Left lung (tissue), 10 donors: ENCODE data around the gene IRF8. TPM values are rescaled to one million over a fixed set of nuclear protein-coding genes. Genes with fewer than 3 reads are reported as not detected.

Experiments
- ATAC-seq: fragments of 200-7000 bp; cut with Tn5 transposase; one replicate; pipeline ENCODE4 v1.9.1; 2020; ENCODE audit warnings: moderate library complexity
- DNase-seq, 4 donors: peaks; one replicate each; pipeline ENCODE4 v3.0.0-alpha.2; 2013 to 2020
- H3K27ac ChIP-seq, 2 donors: fragments of 200-600 bp; sonication (generic) in 1 of 2; one replicate each; pipeline versions ENCODE4 v1.5.0 to v1.8.0; 2020 to 2021
- H3K27me3 ChIP-seq, 2 donors: fragments of 200-600 bp; sonication (generic) in 1 of 2; one replicate each; pipeline versions ENCODE4 v1.5.0 to v1.8.0; 2020 to 2021
- H3K36me3 ChIP-seq, 2 donors: fragments of 200-600 bp; sonication (generic) in 1 of 2; one replicate each; pipeline versions ENCODE4 v1.5.0 to v1.8.0; 2020 to 2021
- H3K4me1 ChIP-seq, 2 donors: fragments of 200-600 bp; one replicate each; pipeline ENCODE4 v1.8.0; 2021
- H3K4me3 ChIP-seq, 2 donors: fragments of 200-600 bp; sonication (generic) in 1 of 2; one replicate each; pipeline versions ENCODE4 v1.5.0 to v1.8.0; 2020 to 2021; ENCODE audit warnings: mild to moderate bottlenecking in 1 of 2
- H3K9me3 ChIP-seq, 2 donors: fragments of 200-600 bp; sonication (generic) in 1 of 2; one replicate each; pipeline versions ENCODE4 v1.5.0 to v1.8.0; 2020 to 2021
- intact Hi-C, 2 donors: fragments of 100-400 bp; cut with DNase I; formaldehyde crosslinking; loops; one replicate each; pipeline versions ENCODE4 v1.11.2 to v1.14.2; 2022
- polyA plus RNA-seq, 6 donors: library from polyadenylated mRNA; unstranded; fragments of 120-200 nt; gene quantifications; one replicate each; pipeline ENCODE4 v1.2.1, GENCODE V29; 2013; ENCODE audit not compliant: insufficient read length in 6 of 6
- total RNA-seq, 2 donors: library from RNA; stranded (reverse); fragmentation: NEBNext Ultra II Directional; extraction: Animal tissue kit (Norgen Biotek cat#: 25700); gene quantifications; one replicate each; pipeline ENCODE4 v1.2.1, GENCODE V29; 2021
- TF ChIP-seq, protein P1 (sequence below), 2 donors: fragments of 200-600 bp; sonication (generic) in 1 of 2; IDR thresholded peaks; one replicate each; pipeline versions ENCODE4 v1.5.0 to v1.8.0; 2021; ENCODE audit warnings: antibody characterized with exemption in 2 of 2
- donor health status: DM: no; HTN: yes; CAD: no.
- donor health status: DM: no; HTN: no; CAD: no.

The IRF8 gene
- total and polyA plus RNA-seq, 8 donors: 9.8 to 33.6 (median 15.2) TPM

DNA sequence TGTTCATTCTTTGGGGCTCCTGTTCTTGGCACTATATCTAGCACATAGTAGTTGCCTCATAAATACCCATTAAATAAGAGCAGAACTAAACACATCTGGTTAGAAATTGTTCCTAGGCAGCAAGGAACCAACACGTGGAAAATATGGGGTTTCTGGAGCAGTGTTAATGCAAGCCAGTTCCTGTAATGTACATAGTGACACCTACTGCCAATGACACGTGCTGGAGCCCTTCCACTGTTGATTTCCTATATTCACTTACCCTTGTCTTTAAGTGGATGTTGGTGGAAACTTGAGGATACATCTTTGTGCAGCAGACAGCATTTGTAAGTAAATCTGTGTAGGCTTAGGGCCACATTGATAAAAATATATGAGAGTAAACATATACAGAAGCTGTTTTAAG is 1.6 kb upstream of the IRF8 start:
- H3K27me3 ChIP-seq: peaks cover 0 to 43% of the 10 kb centered on the region in 2 donors
- DNase-seq (no peak), ATAC-seq (no peak)
- H3K4me3 ChIP-seq: no peak overlapping the region
- intact Hi-C loops: no loop called here
- TF ChIP-seq, protein P1, sequence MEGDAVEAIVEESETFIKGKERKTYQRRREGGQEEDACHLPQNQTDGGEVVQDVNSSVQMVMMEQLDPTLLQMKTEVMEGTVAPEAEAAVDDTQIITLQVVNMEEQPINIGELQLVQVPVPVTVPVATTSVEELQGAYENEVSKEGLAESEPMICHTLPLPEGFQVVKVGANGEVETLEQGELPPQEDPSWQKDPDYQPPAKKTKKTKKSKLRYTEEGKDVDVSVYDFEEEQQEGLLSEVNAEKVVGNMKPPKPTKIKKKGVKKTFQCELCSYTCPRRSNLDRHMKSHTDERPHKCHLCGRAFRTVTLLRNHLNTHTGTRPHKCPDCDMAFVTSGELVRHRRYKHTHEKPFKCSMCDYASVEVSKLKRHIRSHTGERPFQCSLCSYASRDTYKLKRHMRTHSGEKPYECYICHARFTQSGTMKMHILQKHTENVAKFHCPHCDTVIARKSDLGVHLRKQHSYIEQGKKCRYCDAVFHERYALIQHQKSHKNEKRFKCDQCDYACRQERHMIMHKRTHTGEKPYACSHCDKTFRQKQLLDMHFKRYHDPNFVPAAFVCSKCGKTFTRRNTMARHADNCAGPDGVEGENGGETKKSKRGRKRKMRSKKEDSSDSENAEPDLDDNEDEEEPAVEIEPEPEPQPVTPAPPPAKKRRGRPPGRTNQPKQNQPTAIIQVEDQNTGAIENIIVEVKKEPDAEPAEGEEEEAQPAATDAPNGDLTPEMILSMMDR (IDR thresholded peaks at IDR 0.05): no peak
- H3K27ac ChIP-seq: no peak overlapping the region
- no peaks in the 10 kb centered on the region for H3K36me3 ChIP-seq
- H3K4me1 ChIP-seq: peaks cover 6 to 20% of the 10 kb centered on the region in 2 donors
- no peaks in the 10 kb centered on the region for H3K9me3 ChIP-seq

DNA sequence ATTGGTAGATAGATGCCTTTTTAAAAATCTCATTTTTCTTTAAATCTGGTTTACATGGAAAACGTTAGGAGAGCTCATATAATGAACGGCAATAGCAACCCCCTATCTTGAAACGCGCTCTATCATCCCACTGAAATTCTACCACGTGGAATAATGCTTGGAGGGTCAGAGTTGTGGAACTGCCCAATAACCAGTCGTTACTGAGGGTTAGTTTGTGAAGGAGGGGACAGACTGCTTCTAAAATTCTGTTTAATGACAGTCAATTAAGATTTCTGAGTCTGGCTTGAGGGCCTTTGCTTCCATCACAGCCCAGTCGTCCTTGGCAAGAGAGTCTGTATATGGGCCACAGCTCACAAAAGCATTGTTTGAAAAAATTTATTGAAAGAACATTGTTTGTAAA is 482 bp downstream of the IRF8 start:
- Histone ChIP-seq H3K4me1 (peaks cover 6 to 41% of the 10 kb centered on the region in 2 donors), H3K36me3 (peaks cover 0 to 11% of the 10 kb centered on the region in 2 donors), H3K4me3 (peak overlapping the region; percentile 60 to 66), H3K9me3 (no peaks in the 10 kb centered on the region), H3K27me3 (peaks cover 0 to 43% of the 10 kb centered on the region in 2 donors), H3K27ac (peak overlapping the region; percentile 30 to 60)
- intact Hi-C loops: no loop called here
- ATAC-seq (no peak), DNase-seq (no peak)
- TF ChIP-seq, protein P1 (IDR thresholded peaks at IDR 0.05): no peak

DNA sequence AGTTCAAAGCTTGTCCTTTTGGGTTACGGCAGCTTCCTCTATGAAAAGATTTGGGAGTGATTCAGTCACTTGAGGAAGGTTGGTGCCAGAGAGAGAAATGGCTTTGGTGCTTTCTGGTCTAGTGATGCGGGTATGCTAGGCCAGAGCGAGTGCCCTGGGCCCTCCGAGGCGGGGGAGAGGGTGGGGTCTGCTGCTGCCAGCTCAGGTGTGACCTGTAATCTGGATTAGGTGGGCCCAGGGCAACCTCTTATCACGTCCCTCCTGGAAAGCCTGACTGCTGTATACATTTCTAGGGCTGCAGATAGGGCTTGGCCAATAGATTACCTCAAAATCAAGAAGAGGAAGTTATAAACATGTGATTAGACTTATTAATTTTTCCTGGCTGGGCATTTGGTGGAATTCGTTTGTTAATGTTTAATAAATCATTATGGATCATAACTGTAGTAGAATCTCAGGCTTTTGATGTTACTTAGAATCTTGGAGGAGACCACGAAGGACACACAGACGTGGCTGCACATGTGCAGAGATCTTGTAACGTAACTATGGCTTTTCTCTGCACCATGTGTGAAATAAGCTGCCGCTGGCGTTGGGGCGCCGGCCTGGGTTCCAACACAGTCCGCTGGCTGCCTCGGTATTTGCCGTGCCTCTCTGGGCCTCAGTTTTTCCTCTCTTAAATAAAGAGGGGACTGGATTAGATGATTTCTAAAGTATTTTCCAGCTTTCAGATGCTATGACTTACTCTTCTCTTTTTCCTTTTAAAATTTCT is 1.2 kb downstream of the IRF8 start:
- peak overlapping the region; percentile 60 to 66 for H3K4me3 ChIP-seq
- peak overlapping the region in 1 of 2 donors; percentile 60 for H3K27ac ChIP-seq
- no peak for DNase-seq
- intact Hi-C loops: no loop called here
- ATAC-seq: no peak
- peaks cover 0 to 43% of the 10 kb centered on the region in 2 donors for H3K27me3 ChIP-seq
- TF ChIP-seq, protein P1 (IDR thresholded peaks at IDR 0.05): no peak
- peaks cover 0 to 18% of the 10 kb centered on the region in 2 donors for H3K36me3 ChIP-seq
- no peaks in the 10 kb centered on the region for H3K9me3 ChIP-seq
- peaks cover 6 to 48% of the 10 kb centered on the region in 2 donors for H3K4me1 ChIP-seq

DNA sequence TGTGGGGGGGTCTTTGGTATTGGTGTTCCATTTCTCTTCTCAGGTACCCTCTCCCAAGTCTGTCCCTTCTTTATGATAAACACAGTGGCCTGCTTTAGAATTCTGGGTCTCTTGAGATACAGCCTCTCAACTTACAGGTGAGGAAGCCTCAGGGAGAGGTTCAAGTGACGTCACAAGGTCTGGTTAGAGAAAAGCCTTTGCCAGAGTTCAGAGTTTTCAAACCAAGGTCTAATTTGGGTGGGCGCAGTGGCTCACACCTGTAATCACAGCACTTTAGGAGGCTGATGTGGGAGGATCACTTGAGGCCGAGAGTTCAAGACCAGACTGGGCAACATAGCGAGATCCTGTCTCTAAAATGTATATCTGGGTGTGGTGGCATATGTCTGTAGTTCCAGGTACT is 2.1 kb downstream of the IRF8 start:
- no peak for ATAC-seq
- Histone ChIP-seq H3K4me3 (peak overlapping the region in 1 of 2 donors; percentile 60), H3K4me1 (peaks cover 6 to 51% of the 10 kb centered on the region in 2 donors), H3K36me3 (peaks cover 0 to 18% of the 10 kb centered on the region in 2 donors), H3K9me3 (no peaks in the 10 kb centered on the region), H3K27ac (no peak overlapping the region), H3K27me3 (peaks cover 0 to 43% of the 10 kb centered on the region in 2 donors)
- TF ChIP-seq, protein P1 (IDR thresholded peaks at IDR 0.05): no peak
- intact Hi-C loops: no loop called here
- DNase-seq: no peak

DNA sequence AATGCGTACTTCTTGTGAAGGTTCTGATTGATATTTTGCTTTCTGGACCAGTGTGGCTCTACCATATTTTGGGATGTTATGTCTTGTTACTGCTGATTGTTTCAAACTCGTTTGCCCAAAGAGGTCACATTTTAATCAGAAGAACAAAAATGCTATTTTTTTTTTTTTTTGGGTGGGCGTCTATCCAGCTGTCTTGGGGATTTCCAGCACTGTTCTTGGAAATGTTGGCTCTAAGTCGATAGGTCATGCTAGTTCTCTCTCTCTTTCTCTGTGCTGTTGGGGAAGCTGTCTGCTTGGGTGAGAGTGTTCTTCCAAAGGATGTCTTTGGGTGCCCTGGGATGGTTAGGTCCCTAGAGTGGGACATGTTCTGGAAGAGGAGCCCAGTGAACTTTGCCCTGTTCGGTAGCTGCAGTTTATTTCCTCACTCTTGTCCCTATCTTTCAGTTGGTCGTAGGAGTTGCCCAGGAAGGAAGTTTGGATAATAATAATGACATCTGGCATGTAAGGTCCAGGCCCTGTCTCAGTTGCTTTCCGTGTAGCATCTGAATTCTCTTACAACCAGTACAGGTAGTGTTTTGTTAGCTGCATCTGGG is 2.9 kb downstream of the IRF8 start:
- no peaks in the 10 kb centered on the region for H3K9me3 ChIP-seq
- no peak overlapping the region for H3K27ac ChIP-seq
- H3K4me1 ChIP-seq: peaks cover 6 to 53% of the 10 kb centered on the region in 2 donors
- peaks cover 0 to 22% of the 10 kb centered on the region in 2 donors for H3K36me3 ChIP-seq
- ATAC-seq (no peak), DNase-seq (no peak)
- intact Hi-C loops: no loop called here
- peaks cover 0 to 37% of the 10 kb centered on the region in 2 donors for H3K27me3 ChIP-seq
- TF ChIP-seq, protein P1 (IDR thresholded peaks at IDR 0.05): no peak
- peak overlapping the region in 1 of 2 donors; percentile 60 for H3K4me3 ChIP-seq
